Neuron (in vitro differentiated cells): ENCODE results near the gene EPG5.

Source experiments
- H2AFZ ChIP-seq: one replicate; pipeline ENCODE4 v1.6.1; 2013; ENCODE audit warnings: low read depth, mild to moderate bottlenecking, inconsistent platforms, low read length, moderate library complexity
- H3K27me3 ChIP-seq: one replicate; pipeline ENCODE4 v1.6.1; 2013; ENCODE audit warnings: low read length; ENCODE audit not compliant: insufficient read depth
- H3K36me3 ChIP-seq: one replicate; pipeline ENCODE4 v1.6.1; 2013; ENCODE audit warnings: low read length; ENCODE audit not compliant: insufficient read depth
- H3K4me1 ChIP-seq: one replicate; pipeline ENCODE4 v1.6.1; 2013; ENCODE audit warnings: low read length; ENCODE audit not compliant: insufficient read depth
- H3K4me3 ChIP-seq: 2 replicates; pipeline ENCODE4 v1.5.1; 2013; ENCODE audit warnings: mild to moderate bottlenecking, low read length, moderate library complexity
- H3K9me3 ChIP-seq: one replicate; pipeline ENCODE4 v1.6.1; 2013; ENCODE audit warnings: low read length

The EPG5 gene

GRCh38 chr18:45894818-45895217 lies 72.3 kb downstream of the EPG5 start:
- Histone ChIP-seq H3K36me3 (peaks cover 30% of the 10 kb centered on the region), H2AFZ (no peak overlapping the region), H3K9me3 (no peaks in the 10 kb centered on the region), H3K4me3 (no peak overlapping the region), H3K4me1 (no peaks in the 10 kb centered on the region), H3K27me3 (no peaks in the 10 kb centered on the region)

GRCh38 chr18:45891806-45892205 lies 75.3 kb downstream of the EPG5 start:
- H3K36me3 ChIP-seq: peaks cover 33% of the 10 kb centered on the region
- no peaks in the 10 kb centered on the region for H3K9me3 ChIP-seq
- H2AFZ ChIP-seq: no peak overlapping the region
- no peaks in the 10 kb centered on the region for H3K4me1 ChIP-seq
- no peak overlapping the region for H3K4me3 ChIP-seq
- H3K27me3 ChIP-seq: no peaks in the 10 kb centered on the region

GRCh38 chr18:45890606-45891005 lies 76.5 kb downstream of the EPG5 start:
- Histone ChIP-seq H3K4me3 (no peak overlapping the region), H3K27me3 (no peaks in the 10 kb centered on the region), H2AFZ (no peak overlapping the region), H3K4me1 (no peaks in the 10 kb centered on the region), H3K36me3 (peaks cover 31% of the 10 kb centered on the region), H3K9me3 (no peaks in the 10 kb centered on the region)

- no peak overlapping the region for H2AFZ ChIP-seq
- peaks cover 29% of the 10 kb centered on the region for H3K36me3 ChIP-seq
- no peaks in the 10 kb centered on the region for H3K27me3 ChIP-seq
- H3K4me1 ChIP-seq: no peaks in the 10 kb centered on the region
- H3K9me3 ChIP-seq: no peaks in the 10 kb centered on the region
- H3K4me3 ChIP-seq: no peak overlapping the region
Measured at GRCh38 chr18:45889419-45890064, 77.6 kb downstream of the EPG5 start.

GRCh38 chr18:45887585-45887984 lies 79.5 kb downstream of the EPG5 start:
- Histone ChIP-seq H3K4me1 (no peaks in the 10 kb centered on the region), H3K9me3 (no peaks in the 10 kb centered on the region), H2AFZ (no peak overlapping the region), H3K27me3 (no peaks in the 10 kb centered on the region), H3K36me3 (peaks cover 40% of the 10 kb centered on the region), H3K4me3 (no peak overlapping the region)

GRCh38 chr18:45880876-45881558 lies 86.1 kb downstream of the EPG5 start:
- Histone ChIP-seq H3K4me1 (no peaks in the 10 kb centered on the region), H3K9me3 (peaks cover 2% of the 10 kb centered on the region), H2AFZ (no peak overlapping the region), H3K4me3 (no peak overlapping the region), H3K36me3 (peaks cover 61% of the 10 kb centered on the region), H3K27me3 (no peaks in the 10 kb centered on the region)

GRCh38 chr18:45879681-45880655 lies 87.2 kb downstream of the EPG5 start:
- H3K9me3 ChIP-seq: peaks cover 6% of the 10 kb centered on the region
- H3K4me3 ChIP-seq: no peak overlapping the region
- peaks cover 66% of the 10 kb centered on the region for H3K36me3 ChIP-seq
- no peak overlapping the region for H2AFZ ChIP-seq
- no peaks in the 10 kb centered on the region for H3K4me1 ChIP-seq
- H3K27me3 ChIP-seq: no peaks in the 10 kb centered on the region

GRCh38 chr18:45877403-45877802 lies 89.7 kb downstream of the EPG5 start:
- no peak overlapping the region for H2AFZ ChIP-seq
- no peak overlapping the region for H3K4me3 ChIP-seq
- H3K36me3 ChIP-seq: peaks cover 70% of the 10 kb centered on the region
- no peaks in the 10 kb centered on the region for H3K4me1 ChIP-seq
- H3K27me3 ChIP-seq: no peaks in the 10 kb centered on the region
- H3K9me3 ChIP-seq: peaks cover 11% of the 10 kb centered on the region

GRCh38 chr18:45876161-45876560 lies 91.0 kb downstream of the EPG5 start:
- Histone ChIP-seq H2AFZ (no peak overlapping the region), H3K36me3 (peaks cover 64% of the 10 kb centered on the region), H3K4me3 (no peak overlapping the region), H3K27me3 (no peaks in the 10 kb centered on the region), H3K4me1 (no peaks in the 10 kb centered on the region), H3K9me3 (peaks cover 11% of the 10 kb centered on the region)

- Histone ChIP-seq H3K36me3 (peaks cover 68% of the 10 kb centered on the region), H3K4me3 (no peak overlapping the region), H3K27me3 (no peaks in the 10 kb centered on the region)
Measured at GRCh38 chr18:45874491-45875184, 92.5 kb downstream of the EPG5 start.

GRCh38 chr18:45871431-45872084 lies 95.6 kb downstream of the EPG5 start:
- Histone ChIP-seq H3K9me3 (peaks cover 11% of the 10 kb centered on the region), H3K36me3 (peaks cover 57% of the 10 kb centered on the region), H3K27me3 (no peaks in the 10 kb centered on the region), H2AFZ (no peak overlapping the region), H3K4me3 (no peak overlapping the region), H3K4me1 (no peaks in the 10 kb centered on the region)

More at GRCh38 chr18:45874491-45875184, 92.5 kb downstream of the EPG5 start:
- H3K4me1 ChIP-seq: no peaks in the 10 kb centered on the region
- no peak overlapping the region for H2AFZ ChIP-seq
- peaks cover 11% of the 10 kb centered on the region for H3K9me3 ChIP-seq

GRCh38 chr18:45870419-45870818 lies 96.7 kb downstream of the EPG5 start:
- Histone ChIP-seq H3K36me3 (peaks cover 57% of the 10 kb centered on the region), H3K27me3 (no peaks in the 10 kb centered on the region), H2AFZ (no peak overlapping the region), H3K4me1 (no peaks in the 10 kb centered on the region), H3K9me3 (peaks cover 8% of the 10 kb centered on the region), H3K4me3 (no peak overlapping the region)
